Hepatocyte (in vitro differentiated cells): Measurements from ENCODE around the gene NHLH1. TPM values are rescaled to one million over a fixed set of nuclear protein-coding genes. Genes with fewer than 3 reads are reported as not detected.
A peak's percentile ranks its signal among the peaks of the same experiment; 100 is the strongest.

Source experiments
- DNase-seq: peaks from one replicate; pipeline ENCODE4 v3.0.0-alpha.2; 2016; ENCODE audit warnings: low spot score
- H2AFZ ChIP-seq: fragments of 200-600 bp; sonication (generic); 2 replicates; pipeline ENCODE4 v1.6.0; 2016; ENCODE audit warnings: antibody characterized with exemption, mild to moderate bottlenecking
- H3K27ac ChIP-seq: fragments of 200-600 bp; sonication (generic); 2 replicates; pipeline ENCODE4 v1.5.1; 2016; ENCODE audit warnings: mild to moderate bottlenecking
- H3K27me3 ChIP-seq: fragments of 200-600 bp; sonication (generic); 2 replicates; pipeline ENCODE4 v1.6.1; 2016
- H3K36me3 ChIP-seq: fragments of 200-600 bp; sonication (generic); replicated peaks from 2 replicates; pipeline ENCODE4 v1.5.1; 2016; ENCODE audit warnings: low read depth; ENCODE audit not compliant: insufficient read depth
- H3K4me1 ChIP-seq: fragments of 200-600 bp; sonication (generic); 2 replicates; pipeline ENCODE4 v1.5.1; 2016; ENCODE audit warnings: mild to moderate bottlenecking, moderate library complexity; ENCODE audit not compliant: insufficient read depth
- H3K4me2 ChIP-seq: fragments of 200-600 bp; sonication (generic); 2 replicates; pipeline ENCODE4 v1.6.0; 2016
- H3K4me3 ChIP-seq: fragments of 200-600 bp; sonication (generic); 2 replicates; pipeline ENCODE4 v1.5.1; 2016; ENCODE audit warnings: mild to moderate bottlenecking
- H3K79me2 ChIP-seq: fragments of 200-600 bp; sonication (generic); 2 replicates; pipeline ENCODE4 v1.6.0; 2017; ENCODE audit warnings: mild to moderate bottlenecking
- H3K9me2 ChIP-seq: fragments of 200-600 bp; sonication (generic); replicated peaks from 2 replicates; pipeline ENCODE4 v1.6.0; 2017; ENCODE audit warnings: mild to moderate bottlenecking; ENCODE audit not compliant: insufficient read depth
- H3K9me3 ChIP-seq: fragments of 200-600 bp; sonication (generic); 2 replicates; pipeline ENCODE4 v1.5.1; 2016; ENCODE audit warnings: low read depth, mild to moderate bottlenecking
- H4K20me1 ChIP-seq: fragments of 200-600 bp; sonication (generic); 2 replicates; pipeline ENCODE4 v1.6.0; 2016; ENCODE audit warnings: mild to moderate bottlenecking; ENCODE audit not compliant: insufficient read depth, poor library complexity, severe bottlenecking
- EZH2 ChIP-seq: fragments of 200-600 bp; sonication (generic); IDR thresholded peaks from 2 replicates; pipeline ENCODE4 v1.6.1; 2016; ENCODE audit warnings: antibody characterized with exemption, mild to moderate bottlenecking, borderline replicate concordance
- EZH2phosphoT487 ChIP-seq: fragments of 200-600 bp; sonication (generic); IDR thresholded peaks from one replicate; pipeline ENCODE4 v1.6.1; 2018; ENCODE audit warnings: antibody characterized with exemption, mild to moderate bottlenecking, low read depth, moderate library complexity; ENCODE audit not compliant: unreplicated experiment, severe bottlenecking
- WGBS: methylation state at CpG from one replicate; pipeline ENCODE4 v1.1.6; 2016; ENCODE audit warnings: low lambda C conversion rate; ENCODE audit errors: missing lambda C conversion rate; 5-methylcytosine and 5-hydroxymethylcytosine counted together
- polyA plus RNA-seq: library from polyadenylated mRNA; unstranded; fragments of >200 nt; fragmentation: Nextera tagmentation; extraction: Ambion mirVana; gene quantifications from 2 replicates; pipeline ENCODE4 v1.2.1, GENCODE V29; 2016
- total RNA-seq: library from RNA; depleted of rRNA; stranded (reverse); fragments of >200 nt; gene quantifications from 2 replicates; pipeline ENCODE4 v1.2.3, GENCODE V29; 2014
- TF ChIP-seq, protein P1 (sequence below): fragments of 200-600 bp; sonication (generic); IDR thresholded peaks from 2 replicates; pipeline ENCODE4 v1.5.1; 2016; ENCODE audit warnings: antibody characterized with exemption, mild to moderate bottlenecking; ENCODE audit not compliant: poor library complexity

Gene NHLH1
- total and polyA plus RNA-seq, 2 experiments from 2014 or later = 0.13 TPM; not detected in 1

GRCh38 chr1:160408864-160409263 is 42.0 kb downstream of the NHLH1 start:
- Histone ChIP-seq H3K9me2 (no peaks in the 10 kb centered on the region), H3K4me3 (no peak overlapping the region), H3K27me3 (no peaks in the 10 kb centered on the region), H3K27ac (peak overlapping the region; percentile 93), H3K36me3 (no peaks in the 10 kb centered on the region), H3K79me2 (peaks cover 80% of the 10 kb centered on the region), H3K4me2 (no peak overlapping the region), H4K20me1 (no peaks in the 10 kb centered on the region), H3K4me1 (peaks cover 26% of the 10 kb centered on the region), H3K9me3 (no peaks in the 10 kb centered on the region), H2AFZ (no peak overlapping the region)
- WGBS = 91% methylated on average over 4 of the region's 4 CpGs
- no peak for DNase-seq
- TF ChIP-seq EZH2phosphoT487 (no peak), EZH2 (no peak)
- TF ChIP-seq, protein P1, sequence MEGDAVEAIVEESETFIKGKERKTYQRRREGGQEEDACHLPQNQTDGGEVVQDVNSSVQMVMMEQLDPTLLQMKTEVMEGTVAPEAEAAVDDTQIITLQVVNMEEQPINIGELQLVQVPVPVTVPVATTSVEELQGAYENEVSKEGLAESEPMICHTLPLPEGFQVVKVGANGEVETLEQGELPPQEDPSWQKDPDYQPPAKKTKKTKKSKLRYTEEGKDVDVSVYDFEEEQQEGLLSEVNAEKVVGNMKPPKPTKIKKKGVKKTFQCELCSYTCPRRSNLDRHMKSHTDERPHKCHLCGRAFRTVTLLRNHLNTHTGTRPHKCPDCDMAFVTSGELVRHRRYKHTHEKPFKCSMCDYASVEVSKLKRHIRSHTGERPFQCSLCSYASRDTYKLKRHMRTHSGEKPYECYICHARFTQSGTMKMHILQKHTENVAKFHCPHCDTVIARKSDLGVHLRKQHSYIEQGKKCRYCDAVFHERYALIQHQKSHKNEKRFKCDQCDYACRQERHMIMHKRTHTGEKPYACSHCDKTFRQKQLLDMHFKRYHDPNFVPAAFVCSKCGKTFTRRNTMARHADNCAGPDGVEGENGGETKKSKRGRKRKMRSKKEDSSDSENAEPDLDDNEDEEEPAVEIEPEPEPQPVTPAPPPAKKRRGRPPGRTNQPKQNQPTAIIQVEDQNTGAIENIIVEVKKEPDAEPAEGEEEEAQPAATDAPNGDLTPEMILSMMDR = no peak

GRCh38 chr1:160409486-160409885 is 42.6 kb downstream of the NHLH1 start:
- peaks cover 26% of the 10 kb centered on the region for H3K4me1 ChIP-seq
- H3K9me3 ChIP-seq = no peaks in the 10 kb centered on the region
- H3K4me3 ChIP-seq = no peak overlapping the region
- H3K27me3 ChIP-seq = no peaks in the 10 kb centered on the region
- H3K79me2 ChIP-seq = peaks cover 80% of the 10 kb centered on the region
- peak overlapping the region; percentile 93 for H3K27ac ChIP-seq
- no peak overlapping the region for H2AFZ ChIP-seq
- peaks cover 2% of the 10 kb centered on the region for H4K20me1 ChIP-seq
- DNase-seq = no peak
- H3K9me2 ChIP-seq = no peaks in the 10 kb centered on the region
- H3K4me2 ChIP-seq = no peak overlapping the region
- TF ChIP-seq, protein P1 = no peak
- TF ChIP-seq EZH2 (no peak), EZH2phosphoT487 (no peak)
- no peaks in the 10 kb centered on the region for H3K36me3 ChIP-seq
- 90% methylated on average over 5 of the region's 5 CpGs for WGBS

DNA sequence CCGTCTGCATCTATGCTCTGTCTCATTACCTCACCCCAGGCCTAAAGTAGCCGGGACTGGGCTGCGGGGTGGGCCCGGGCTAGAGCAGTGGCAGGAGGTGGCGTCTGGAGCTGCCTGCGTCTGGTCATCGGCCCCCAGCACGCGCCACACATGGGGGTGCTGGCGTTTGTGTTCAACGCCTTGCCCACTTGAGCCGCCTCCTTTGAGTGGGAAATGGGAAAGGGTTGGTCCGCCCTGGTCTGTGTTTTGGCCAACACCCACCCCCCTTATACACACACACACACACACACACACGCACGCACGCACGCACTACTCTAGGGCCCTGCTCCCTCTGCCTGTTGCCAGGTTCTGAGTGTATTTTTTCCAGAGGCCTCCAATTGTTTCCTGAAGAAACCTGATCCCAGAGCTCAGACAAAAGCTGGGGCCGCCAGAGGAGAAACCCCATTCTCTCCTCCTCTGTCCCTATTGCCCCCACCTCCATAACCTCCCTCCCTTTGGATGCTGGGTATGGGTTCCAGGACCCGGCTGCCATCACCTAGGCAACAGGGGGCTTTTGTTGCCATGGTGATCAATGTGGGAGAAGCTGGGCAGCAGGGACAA is 43.6 kb downstream of the NHLH1 start:
- H3K4me3 ChIP-seq = no peak overlapping the region
- TF ChIP-seq, protein P1 = no peak
- H3K4me2 ChIP-seq = peak overlapping the region; percentile 57
- peak overlapping the region; percentile 93 for H3K27ac ChIP-seq
- no peaks in the 10 kb centered on the region for H3K9me3 ChIP-seq
- H4K20me1 ChIP-seq = peaks cover 2% of the 10 kb centered on the region
- DNase-seq = peak; percentile 62
- H2AFZ ChIP-seq = no peak overlapping the region
- WGBS = 63% methylated on average over 19 of the region's 19 CpGs
- no peaks in the 10 kb centered on the region for H3K9me2 ChIP-seq
- no peaks in the 10 kb centered on the region for H3K36me3 ChIP-seq
- peaks cover 23% of the 10 kb centered on the region for H3K4me1 ChIP-seq
- H3K27me3 ChIP-seq = no peaks in the 10 kb centered on the region
- H3K79me2 ChIP-seq = peaks cover 71% of the 10 kb centered on the region
